Natural killer cell treated with Interleukin-12 subunit alpha and Interleukin-12 subunit beta and Interleukin-15 and Interleukin-18, amount 100 ng/mL, for 72 hours (primary cell): Measurements from ENCODE around the gene CCP110. TPM values are rescaled to one million over a fixed set of nuclear protein-coding genes. Genes with fewer than 3 reads are reported as not detected.

Source experiments
- ATAC-seq, 2 donors: fragments of 150-1000 bp; cut with Tn5 transposase in 1 of 2; sonication (Bioruptor Pico), chemical (Tn5 transposase) in 1 of 2; 2 replicates each; pipeline ENCODE4 v1.10.0; 2021
- DNase-seq: peaks from one replicate; pipeline ENCODE4 v3.0.0; 2022; ENCODE audit warnings: low spot score
- H3K27ac Mint-ChIP-seq, 2 donors: 1 replicate in 1 of 2; 2 replicates in 1 of 2; pipeline ENCODE4 v1.8.0; 2022; ENCODE audit warnings: mixed read lengths in 2 of 2, mild to moderate bottlenecking in 1 of 2, moderate library complexity in 1 of 2
- H3K27me3 Mint-ChIP-seq, 2 donors: 1 replicate in 1 of 2; 2 replicates in 1 of 2; pipeline ENCODE4 v1.8.0; 2022; ENCODE audit warnings: mixed read lengths in 2 of 2
- H3K36me3 Mint-ChIP-seq: one replicate; pipeline ENCODE4 v1.8.0; 2022; ENCODE audit warnings: mixed read lengths
- H3K4me1 Mint-ChIP-seq, 2 donors: 1 replicate in 1 of 2; 2 replicates in 1 of 2; pipeline ENCODE4 v1.8.0; 2022; ENCODE audit warnings: low read depth in 2 of 2, mixed read lengths in 2 of 2, mild to moderate bottlenecking in 1 of 2
- H3K4me3 Mint-ChIP-seq: one replicate; pipeline ENCODE4 v1.8.0; 2022; ENCODE audit warnings: mixed read lengths
- H3K9me3 Mint-ChIP-seq: 2 replicates; pipeline ENCODE4 v1.8.0; 2022; ENCODE audit warnings: mixed read lengths
- total RNA-seq, 2 donors: library from RNA; stranded (reverse); gene quantifications; one replicate each; pipeline ENCODE4 v1.2.3, GENCODE V29; 2022

CCP110 gene
- total RNA-seq, 2 donors from 2014 or later, result 19.4 to 28.9 TPM

- no peaks in the 10 kb centered on the region for H3K27me3 Mint-ChIP-seq
- H3K4me1 Mint-ChIP-seq, result no peaks in the 10 kb centered on the region
- H3K27ac Mint-ChIP-seq, result no peak overlapping the region
- no peaks in the 10 kb centered on the region for H3K9me3 Mint-ChIP-seq
- ATAC-seq (no peak), DNase-seq (no peak)
- H3K36me3 Mint-ChIP-seq, result peaks cover 7% of the 10 kb centered on the region
- no peak overlapping the region for H3K4me3 Mint-ChIP-seq
Measured at GRCh38 chr16:19548144-19548543, 24.4 kb downstream of the CCP110 start.

GRCh38 chr16:19549673-19550072 lies 25.9 kb downstream of the CCP110 start:
- Mint-ChIP-seq H3K4me3 (no peak overlapping the region), H3K4me1 (no peaks in the 10 kb centered on the region), H3K27ac (no peak overlapping the region), H3K9me3 (no peaks in the 10 kb centered on the region), H3K27me3 (no peaks in the 10 kb centered on the region), H3K36me3 (no peaks in the 10 kb centered on the region)
- ATAC-seq (no peak), DNase-seq (no peak)

DNA sequence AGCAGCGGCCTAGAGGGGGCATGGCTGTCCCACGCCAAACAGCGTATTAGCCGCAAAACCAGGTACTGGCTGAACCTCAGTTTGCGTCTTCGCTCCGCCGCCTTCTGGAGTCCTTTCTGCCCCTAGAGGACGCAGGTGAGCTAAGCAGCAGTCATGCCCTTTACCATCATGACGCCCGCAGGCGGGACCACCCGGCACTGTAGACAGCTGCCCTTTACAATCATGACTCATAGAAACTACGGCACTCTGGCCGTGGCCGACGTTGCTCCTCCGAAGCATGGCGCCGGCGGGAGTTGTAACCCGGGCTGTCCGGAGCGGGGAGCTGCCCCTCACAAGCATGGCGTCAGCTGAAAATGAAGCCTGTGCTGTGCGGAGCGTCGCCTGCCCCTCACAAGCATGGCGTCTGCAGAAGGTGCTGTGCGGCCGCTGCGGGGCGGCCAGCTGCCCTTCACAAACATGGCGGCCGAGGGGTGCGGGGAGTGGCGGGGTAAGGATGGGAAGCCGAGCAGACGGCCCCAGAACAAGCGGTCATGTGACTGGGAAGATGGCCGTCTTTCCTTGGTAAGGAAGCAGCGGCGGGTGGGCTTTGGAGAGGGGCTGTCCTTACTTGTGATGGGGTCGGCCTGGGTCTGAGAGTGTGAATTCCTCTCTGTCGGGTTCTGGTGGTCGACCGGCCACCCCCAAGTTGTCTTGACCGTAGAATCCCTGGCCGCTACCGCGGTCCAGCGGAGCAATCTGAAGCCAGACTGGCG lies 31.6 kb downstream of the CCP110 start, which contains the start of gene VPS35L:
Gene VPS35L, plus strand, starts transcription at position 518 of the 752 bp plus-strand sequence. Its CDS starts 27 bp downstream, at position 545.
- Mint-ChIP-seq H3K36me3 (no peaks in the 10 kb centered on the region), H3K4me1 (peaks cover 15 to 16% of the 10 kb centered on the region in 2 donors), H3K4me3 (peak within 1 kb of the TSS; percentile 96), H3K27me3 (no peaks in the 10 kb centered on the region), H3K27ac (peak within 1 kb of the TSS; percentile 92 to 95), H3K9me3 (no peaks in the 10 kb centered on the region)
- DNase-seq, result peak; percentile 96
- peak; percentile 99 for ATAC-seq

DNA sequence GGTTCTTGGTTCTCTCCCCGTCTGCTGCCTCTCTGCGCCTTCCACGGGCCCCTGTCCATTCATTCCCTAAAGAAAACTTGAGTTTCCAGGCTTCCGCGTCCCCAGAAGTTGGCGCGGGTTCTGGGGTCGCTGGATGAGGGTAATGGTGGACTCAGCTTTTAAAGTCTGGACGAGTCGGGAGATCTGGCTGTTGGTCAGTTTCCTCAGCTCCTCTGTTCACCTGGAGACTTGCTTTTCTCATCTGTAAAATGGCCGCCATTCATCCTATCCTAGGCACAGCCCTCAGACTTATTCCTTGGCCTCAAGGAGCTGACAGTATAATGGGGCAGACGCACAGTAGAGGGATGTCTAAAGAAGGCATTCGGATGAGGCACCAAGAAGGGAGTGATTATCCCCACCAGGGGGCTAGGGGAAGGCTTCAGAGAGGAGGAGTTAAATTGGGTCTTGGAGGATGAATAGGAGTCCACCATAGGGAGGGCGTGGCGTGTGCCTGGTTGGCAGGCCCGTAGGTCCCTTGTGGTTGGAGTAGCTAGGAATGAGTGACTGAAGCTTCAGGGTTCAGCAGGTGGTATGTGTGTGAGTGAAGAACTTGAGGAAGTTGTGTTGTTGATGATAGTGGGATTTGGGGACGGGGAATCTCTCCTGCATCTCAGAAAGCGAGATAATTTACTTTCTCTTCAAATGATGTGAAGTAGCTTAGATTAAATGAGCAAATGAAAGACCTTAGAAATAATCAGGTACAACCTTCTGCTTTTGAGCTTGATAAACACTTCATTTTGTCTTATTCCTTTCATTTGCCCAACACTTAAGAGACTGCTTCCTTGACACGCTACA lies 32.4 kb downstream of the CCP110 start:
- no peaks in the 10 kb centered on the region for H3K9me3 Mint-ChIP-seq
- no peaks in the 10 kb centered on the region for H3K27me3 Mint-ChIP-seq
- no peaks in the 10 kb centered on the region for H3K36me3 Mint-ChIP-seq
- H3K4me1 Mint-ChIP-seq, result peaks cover 15 to 16% of the 10 kb centered on the region in 2 donors
- ATAC-seq, result no peak
- no peak for DNase-seq
- peak overlapping the region; percentile 96 for H3K4me3 Mint-ChIP-seq
- H3K27ac Mint-ChIP-seq, result peak overlapping the region; percentile 92 to 95

DNA sequence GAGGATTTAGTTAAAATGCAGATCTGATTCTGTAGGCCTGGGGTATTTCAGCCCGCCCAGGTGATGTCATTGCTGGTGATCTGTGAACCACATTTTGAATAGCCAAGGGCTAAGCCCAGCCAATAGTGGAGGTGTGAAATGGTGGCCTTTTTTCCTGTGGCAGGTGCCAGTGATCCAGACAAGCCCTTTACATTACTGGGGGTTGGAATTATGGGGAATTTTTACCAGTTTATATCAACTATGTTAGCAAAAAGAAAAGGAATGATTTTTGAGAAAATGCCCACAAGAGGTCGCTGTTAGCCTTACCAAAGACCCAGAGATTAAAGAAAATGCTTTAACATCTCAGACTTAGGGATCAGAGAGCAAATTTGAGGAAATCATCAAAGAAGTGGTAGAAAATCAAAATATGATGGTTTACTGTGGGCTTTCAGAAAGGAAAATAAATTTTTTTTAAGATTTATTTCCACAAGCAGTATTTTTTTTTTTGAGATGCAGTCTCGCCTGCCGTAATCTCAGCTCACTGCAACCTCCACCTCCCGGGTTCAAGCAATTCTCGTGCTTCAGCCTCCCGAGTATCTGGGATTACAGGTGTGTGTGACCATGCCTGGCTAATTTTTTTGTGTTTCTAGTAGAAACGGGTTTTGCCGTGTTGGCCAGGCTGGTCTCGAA lies 35.6 kb downstream of the CCP110 start:
- no peak for ATAC-seq
- no peaks in the 10 kb centered on the region for H3K36me3 Mint-ChIP-seq
- H3K9me3 Mint-ChIP-seq, result no peaks in the 10 kb centered on the region
- peaks cover 15 to 16% of the 10 kb centered on the region in 2 donors for H3K4me1 Mint-ChIP-seq
- no peaks in the 10 kb centered on the region for H3K27me3 Mint-ChIP-seq
- DNase-seq, result peak; percentile 61
- no peak overlapping the region for H3K27ac Mint-ChIP-seq
- H3K4me3 Mint-ChIP-seq, result no peak overlapping the region

DNA sequence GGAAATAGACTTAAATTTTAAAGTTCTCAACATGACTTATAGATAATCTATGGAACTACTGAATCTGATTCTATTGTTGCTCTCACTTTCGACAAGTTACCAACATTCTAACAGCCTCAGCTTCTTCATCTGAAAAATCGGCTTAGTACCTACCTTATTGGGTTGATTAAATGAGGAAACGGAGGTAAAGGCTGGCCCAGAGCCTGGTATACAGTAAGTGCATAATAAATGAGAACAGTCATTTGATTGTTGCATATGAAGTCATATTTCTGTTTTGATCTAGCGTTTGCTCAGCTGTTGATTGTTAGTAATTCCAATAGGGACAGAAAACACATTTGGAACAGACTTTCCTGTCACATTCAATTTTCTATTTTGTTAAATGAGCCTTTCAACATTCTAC lies 36.3 kb downstream of the CCP110 start:
- H3K4me1 Mint-ChIP-seq, result peaks cover 12% of the 10 kb centered on the region in 2 donors
- DNase-seq, result no peak
- no peak for ATAC-seq
- no peak overlapping the region for H3K27ac Mint-ChIP-seq
- H3K4me3 Mint-ChIP-seq, result no peak overlapping the region
- H3K27me3 Mint-ChIP-seq, result no peaks in the 10 kb centered on the region
- no peaks in the 10 kb centered on the region for H3K9me3 Mint-ChIP-seq
- no peaks in the 10 kb centered on the region for H3K36me3 Mint-ChIP-seq

GRCh38 chr16:19563377-19563776 lies 39.6 kb downstream of the CCP110 start:
- H3K27ac Mint-ChIP-seq, result no peak overlapping the region
- DNase-seq (no peak), ATAC-seq (no peak)
- no peaks in the 10 kb centered on the region for H3K27me3 Mint-ChIP-seq
- H3K4me3 Mint-ChIP-seq, result no peak overlapping the region
- peaks cover 6% of the 10 kb centered on the region for H3K36me3 Mint-ChIP-seq
- H3K4me1 Mint-ChIP-seq, result no peaks in the 10 kb centered on the region
- no peaks in the 10 kb centered on the region for H3K9me3 Mint-ChIP-seq

DNA sequence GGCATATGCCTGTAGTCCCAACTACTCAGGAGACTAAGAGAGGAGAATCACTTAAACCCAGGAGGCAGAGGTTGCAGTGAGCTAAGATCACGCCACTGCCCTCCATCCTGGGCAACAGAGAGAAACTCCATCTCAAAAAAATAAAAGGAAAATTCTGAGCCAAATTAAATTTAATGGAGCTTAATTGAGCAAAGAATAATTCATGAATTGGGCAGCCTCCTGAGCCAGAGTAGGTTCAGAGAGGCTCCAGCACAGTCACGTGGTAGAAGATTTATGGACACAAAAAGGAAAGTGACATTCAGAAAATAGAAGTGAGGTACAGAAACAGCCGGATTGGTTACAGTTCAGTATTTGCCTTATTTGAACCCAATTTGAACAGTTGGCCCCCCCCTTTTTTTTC lies 42.6 kb downstream of the CCP110 start:
- Mint-ChIP-seq H3K36me3 (peaks cover 6% of the 10 kb centered on the region), H3K4me1 (no peaks in the 10 kb centered on the region), H3K27me3 (no peaks in the 10 kb centered on the region), H3K9me3 (no peaks in the 10 kb centered on the region), H3K27ac (no peak overlapping the region), H3K4me3 (no peak overlapping the region)
- ATAC-seq (no peak), DNase-seq (no peak)

GRCh38 chr16:19567560-19567959 lies 43.8 kb downstream of the CCP110 start:
- no peaks in the 10 kb centered on the region for H3K4me1 Mint-ChIP-seq
- no peak for ATAC-seq
- no peak overlapping the region for H3K4me3 Mint-ChIP-seq
- H3K9me3 Mint-ChIP-seq, result no peaks in the 10 kb centered on the region
- H3K36me3 Mint-ChIP-seq, result peaks cover 6% of the 10 kb centered on the region
- no peak overlapping the region for H3K27ac Mint-ChIP-seq
- DNase-seq, result no peak
- H3K27me3 Mint-ChIP-seq, result no peaks in the 10 kb centered on the region

- Mint-ChIP-seq H3K4me3 (no peak overlapping the region), H3K27me3 (no peaks in the 10 kb centered on the region), H3K36me3 (peaks cover 11% of the 10 kb centered on the region), H3K27ac (no peak overlapping the region), H3K9me3 (no peaks in the 10 kb centered on the region), H3K4me1 (no peaks in the 10 kb centered on the region)
- DNase-seq, result no peak
- no peak for ATAC-seq
Measured at GRCh38 chr16:19573997-19574396, 50.3 kb downstream of the CCP110 start.

- Mint-ChIP-seq H3K4me1 (no peaks in the 10 kb centered on the region), H3K27ac (no peak overlapping the region), H3K36me3 (peaks cover 11% of the 10 kb centered on the region), H3K27me3 (no peaks in the 10 kb centered on the region), H3K4me3 (no peak overlapping the region), H3K9me3 (no peaks in the 10 kb centered on the region)
- ATAC-seq (no peak), DNase-seq (no peak)
Measured at GRCh38 chr16:19574615-19575014, 50.9 kb downstream of the CCP110 start.

DNA sequence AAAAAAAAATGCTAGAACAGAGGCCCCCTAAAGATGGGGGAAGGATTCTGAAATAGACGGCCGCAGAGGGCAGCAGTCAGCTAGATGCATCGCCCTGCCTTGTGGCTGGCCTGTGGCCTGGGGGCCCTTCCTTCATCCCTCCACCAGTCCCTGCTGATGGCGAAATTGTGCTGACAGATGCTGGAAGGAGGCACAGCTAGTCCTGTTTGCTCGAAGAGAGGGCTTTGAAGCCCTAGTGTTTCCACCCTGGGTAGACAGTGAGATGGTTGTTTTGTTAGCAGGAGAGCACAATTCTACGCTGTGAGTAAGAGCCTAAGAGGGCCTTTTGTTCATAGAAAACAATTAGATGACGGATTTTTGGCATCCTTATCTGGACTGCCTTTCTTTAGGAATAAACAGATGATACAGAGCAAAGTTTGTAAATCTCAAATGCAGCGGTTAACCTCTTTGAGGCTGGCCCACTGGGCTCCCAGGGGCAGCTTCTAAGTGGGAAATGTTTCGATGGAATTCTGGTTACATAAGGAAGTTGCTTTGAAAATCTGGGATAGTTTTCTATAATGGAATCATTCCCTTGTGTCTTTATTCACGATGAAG lies 54.7 kb downstream of the CCP110 start:
- Mint-ChIP-seq H3K27me3 (no peaks in the 10 kb centered on the region), H3K36me3 (peaks cover 28% of the 10 kb centered on the region), H3K4me1 (no peaks in the 10 kb centered on the region), H3K4me3 (no peak overlapping the region), H3K27ac (no peak overlapping the region), H3K9me3 (no peaks in the 10 kb centered on the region)
- ATAC-seq (no peak), DNase-seq (no peak)

DNA sequence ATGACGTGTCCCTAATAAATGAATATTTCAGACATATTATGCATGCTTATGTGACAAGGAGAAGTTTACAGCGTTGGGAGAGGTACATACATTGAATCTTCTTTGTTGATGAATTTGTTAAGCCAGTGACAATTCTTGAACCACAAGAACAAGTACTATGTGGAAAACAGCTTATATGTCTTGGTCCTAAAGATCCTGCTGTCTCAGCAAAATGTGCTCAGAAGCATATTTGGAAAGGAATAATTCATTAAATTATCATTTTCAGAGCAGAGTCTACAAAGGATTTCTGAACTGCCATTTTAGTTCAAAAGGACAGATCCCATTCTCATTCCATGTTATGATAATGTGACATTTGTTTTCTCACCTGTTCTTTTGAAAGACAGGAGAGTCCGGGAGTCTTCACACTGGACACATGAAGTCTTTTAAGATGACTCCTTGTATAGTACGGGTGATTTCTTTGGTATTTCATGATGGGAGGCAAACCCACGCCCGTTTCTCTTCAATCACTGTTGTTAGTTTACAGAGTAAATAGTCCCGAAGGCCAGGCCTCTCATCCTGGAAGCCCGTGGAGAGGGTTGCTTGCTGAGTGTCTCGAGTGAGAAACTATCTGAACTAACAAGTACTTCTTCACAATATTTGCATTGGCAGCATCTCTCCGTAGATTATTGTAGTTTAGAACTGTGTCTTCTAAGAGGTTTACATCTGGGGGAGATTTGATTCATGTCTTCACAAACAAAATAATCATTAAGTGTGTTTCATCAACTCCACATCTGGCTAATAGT lies 58.5 kb downstream of the CCP110 start:
- Mint-ChIP-seq H3K4me3 (no peak overlapping the region), H3K36me3 (peaks cover 22% of the 10 kb centered on the region), H3K9me3 (no peaks in the 10 kb centered on the region), H3K4me1 (no peaks in the 10 kb centered on the region), H3K27ac (no peak overlapping the region), H3K27me3 (no peaks in the 10 kb centered on the region)
- DNase-seq (no peak), ATAC-seq (no peak)
